Renal cortex interstitium (tissue), 11 donors: Measurements from ENCODE around the gene RAI1. TPM values are rescaled to one million over a fixed set of nuclear protein-coding genes. Genes with fewer than 3 reads are reported as not detected.
"Not testable (repeated sequence)": the region's sequence is repeated elsewhere in the genome, so short reads cannot be mapped to it uniquely, and the experiment has no call there.

Experiments
- DNase-seq, 11 donors: peaks; one replicate each; pipeline ENCODE4 v3.0.0-alpha.2; 2013; ENCODE audit warnings: low read depth in 9 of 11, low spot score in 4 of 11; ENCODE audit errors: extremely low read depth in 1 of 11
- polyA plus RNA-seq, 3 donors: library from polyadenylated mRNA; unstranded; fragments of 120-200 nt; gene quantifications; one replicate each; pipeline ENCODE4 v1.2.1, GENCODE V29; 2013; ENCODE audit not compliant: insufficient read length in 3 of 3

The RAI1 gene
- polyA plus RNA-seq, 3 donors: 20.1 to 41.1 (median 31.1) TPM

DNA sequence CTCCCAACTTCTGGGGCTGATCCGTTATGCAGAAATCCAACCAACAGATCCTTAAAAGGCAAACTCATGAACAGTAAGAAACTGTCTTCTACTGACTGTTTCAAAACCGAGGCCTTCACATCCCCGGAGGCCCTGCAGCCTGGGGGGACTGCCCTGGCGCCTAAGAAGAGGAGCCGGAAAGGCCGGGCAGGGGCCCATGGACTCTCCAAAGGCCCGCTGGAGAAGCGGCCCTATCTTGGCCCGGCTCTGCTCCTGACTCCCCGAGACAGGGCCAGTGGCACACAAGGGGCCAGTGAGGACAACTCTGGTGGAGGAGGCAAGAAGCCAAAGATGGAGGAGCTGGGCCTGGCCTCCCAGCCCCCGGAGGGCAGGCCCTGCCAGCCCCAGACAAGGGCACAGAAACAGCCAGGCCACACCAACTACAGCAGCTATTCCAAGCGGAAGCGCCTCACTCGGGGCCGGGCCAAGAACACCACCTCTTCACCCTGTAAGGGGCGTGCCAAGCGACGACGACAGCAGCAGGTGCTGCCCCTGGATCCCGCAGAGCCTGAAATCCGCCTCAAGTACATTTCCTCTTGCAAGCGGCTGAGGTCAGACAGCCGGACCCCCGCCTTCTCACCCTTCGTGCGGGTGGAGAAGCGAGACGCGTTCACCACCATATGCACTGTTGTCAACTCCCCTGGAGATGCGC lies 116.0 kb downstream of the RAI1 start:
- DNase-seq: no peak

DNA sequence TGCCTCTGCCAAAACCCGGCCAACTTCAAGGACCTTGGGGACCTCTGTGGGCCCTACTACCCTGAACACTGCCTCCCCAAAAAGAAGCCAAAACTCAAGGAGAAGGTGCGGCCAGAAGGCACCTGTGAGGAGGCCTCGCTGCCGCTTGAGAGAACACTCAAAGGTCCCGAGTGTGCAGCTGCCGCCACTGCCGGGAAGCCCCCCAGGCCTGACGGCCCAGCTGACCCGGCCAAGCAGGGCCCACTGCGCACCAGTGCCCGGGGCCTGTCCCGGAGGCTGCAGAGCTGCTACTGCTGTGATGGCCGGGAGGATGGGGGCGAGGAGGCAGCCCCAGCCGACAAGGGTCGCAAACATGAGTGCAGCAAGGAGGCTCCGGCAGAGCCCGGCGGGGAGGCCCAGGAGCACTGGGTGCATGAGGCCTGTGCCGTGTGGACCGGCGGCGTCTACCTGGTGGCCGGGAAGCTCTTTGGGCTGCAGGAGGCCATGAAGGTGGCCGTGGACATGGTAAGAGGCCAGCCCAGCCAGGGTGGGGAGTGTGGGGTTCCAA lies 116.8 kb downstream of the RAI1 start:
- DNase-seq: no peak

DNA sequence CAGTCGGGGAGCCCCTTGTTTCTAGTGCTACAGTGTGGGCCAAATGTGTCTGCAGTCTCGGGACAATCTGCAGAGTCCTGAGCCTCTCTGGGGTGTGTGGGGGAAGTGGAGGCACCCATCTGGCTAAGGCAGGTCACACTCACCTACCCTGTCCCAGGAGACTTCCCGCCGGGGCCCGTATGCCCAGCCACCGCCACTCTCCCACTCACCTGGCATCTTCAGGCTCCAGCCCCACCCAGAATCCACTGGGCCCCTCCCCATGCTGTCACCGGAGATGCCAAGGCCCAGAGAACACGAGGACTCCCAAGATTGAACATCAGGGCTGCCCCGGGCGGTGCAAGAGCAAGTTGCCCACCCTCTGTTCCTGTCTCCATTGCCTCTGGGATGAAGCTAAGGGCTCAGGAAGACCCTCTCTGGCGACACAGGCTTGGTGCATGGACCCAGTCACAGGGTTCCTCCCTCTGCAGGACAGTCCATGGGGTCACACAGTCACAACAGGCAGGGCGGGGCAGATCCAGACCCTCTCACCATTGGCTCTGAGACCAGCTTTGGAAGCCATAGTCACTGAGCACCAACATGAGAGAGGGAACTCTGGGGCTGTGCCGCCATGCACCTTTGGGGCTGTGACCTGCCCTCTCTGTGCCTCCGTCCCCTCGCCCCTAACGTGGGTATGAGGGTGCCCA lies 117.5 kb downstream of the RAI1 start:
- no peak for DNase-seq

DNA sequence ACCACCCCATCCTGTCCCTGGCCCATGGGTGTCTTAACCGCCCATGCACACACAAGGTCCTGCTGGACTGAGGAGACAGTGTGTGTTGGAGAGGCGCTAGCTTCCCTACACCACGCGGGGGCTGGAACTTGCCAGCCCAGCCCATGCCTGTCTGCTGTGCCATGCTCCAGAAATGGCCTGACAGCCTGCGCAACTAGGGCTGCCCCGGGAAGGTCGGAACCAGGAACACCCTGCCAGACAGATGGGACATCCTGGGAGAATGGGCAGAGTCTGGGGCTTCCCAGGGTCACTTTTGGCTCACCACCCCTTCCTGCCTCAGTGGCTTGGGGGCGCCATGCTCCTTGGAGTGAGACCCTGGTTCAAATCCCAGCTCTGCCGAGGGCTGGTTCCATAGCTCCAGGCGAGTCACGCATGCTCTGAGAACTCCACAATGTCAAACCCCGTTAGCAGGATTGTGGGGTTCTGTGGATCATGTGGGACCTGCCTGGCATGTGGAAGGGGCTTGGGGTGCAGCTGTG lies 119.3 kb downstream of the RAI1 start:
- DNase-seq: no peak

DNA sequence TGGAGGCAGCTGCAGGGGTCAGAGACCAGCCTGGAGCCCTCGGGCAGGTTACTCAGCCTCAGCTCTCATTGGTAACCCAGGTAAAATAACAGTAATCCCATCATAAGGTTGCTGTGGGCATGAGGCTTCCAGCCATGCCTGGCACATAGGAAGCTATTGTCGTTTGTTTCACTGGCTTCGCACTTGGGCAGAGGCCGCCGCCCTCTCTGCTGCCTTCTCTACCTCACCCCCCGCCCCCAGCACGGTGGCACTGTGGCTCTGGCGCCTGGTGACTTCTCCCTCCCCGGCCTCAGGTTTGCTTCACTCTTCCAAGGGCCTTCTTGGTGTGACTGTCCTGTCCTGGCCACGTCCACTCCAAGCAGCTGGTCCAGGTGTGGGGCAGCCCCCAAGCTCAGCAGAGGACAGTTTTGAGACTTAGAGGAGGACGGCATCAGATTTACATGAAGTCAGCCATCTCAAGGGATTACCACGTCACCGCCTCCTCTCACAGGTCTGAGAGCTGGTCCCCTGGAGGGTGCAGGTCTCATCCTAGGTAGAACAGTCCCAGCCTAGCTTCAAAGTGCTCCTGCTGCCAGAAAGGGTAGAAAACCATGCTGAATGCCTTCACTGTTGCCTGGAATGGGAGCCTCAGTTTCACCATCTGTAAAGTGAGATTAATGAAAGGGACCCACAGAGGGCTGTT lies 120.7 kb downstream of the RAI1 start:
- DNase-seq: no peak

DNA sequence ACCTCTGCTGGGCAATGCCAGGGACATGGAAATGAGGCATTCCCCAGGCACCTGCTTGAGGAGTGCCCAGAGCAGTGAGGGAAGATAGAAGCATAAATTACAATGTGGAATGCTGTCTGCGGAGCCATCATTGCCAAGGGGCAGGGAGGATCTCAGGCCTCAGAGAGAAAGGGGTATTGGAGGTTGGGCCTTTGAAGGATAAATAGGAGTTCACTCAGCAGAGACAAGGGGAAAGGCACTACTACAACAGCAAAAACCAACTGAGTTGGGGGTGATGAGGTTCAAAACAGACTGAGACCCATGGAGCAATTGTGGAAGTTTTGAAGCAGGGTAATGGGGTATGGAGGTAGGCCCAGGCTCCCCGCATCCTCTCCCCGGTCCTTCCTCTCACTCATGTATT lies 122.7 kb downstream of the RAI1 start:
- no peak for DNase-seq

DNA sequence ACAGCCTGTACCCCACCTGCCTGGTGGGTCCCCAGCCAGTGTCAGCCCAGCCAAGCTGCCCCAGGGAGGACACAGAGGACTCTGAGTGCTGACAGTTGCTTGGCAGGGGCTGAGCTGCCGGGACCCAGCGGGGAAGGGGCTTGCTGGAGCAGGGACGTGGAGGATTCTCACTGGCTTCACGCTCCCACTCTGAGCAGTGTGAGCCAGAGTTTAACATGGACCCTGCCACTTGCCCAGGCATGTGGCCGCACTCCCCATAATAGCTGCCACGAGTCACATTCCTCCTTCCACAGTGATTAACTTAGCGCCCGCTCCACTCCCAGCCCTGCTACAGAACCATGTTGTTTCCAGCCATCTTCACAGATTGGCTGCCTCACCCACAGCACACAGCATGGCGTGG lies 124.3 kb downstream of the RAI1 start:
- no peak for DNase-seq

DNA sequence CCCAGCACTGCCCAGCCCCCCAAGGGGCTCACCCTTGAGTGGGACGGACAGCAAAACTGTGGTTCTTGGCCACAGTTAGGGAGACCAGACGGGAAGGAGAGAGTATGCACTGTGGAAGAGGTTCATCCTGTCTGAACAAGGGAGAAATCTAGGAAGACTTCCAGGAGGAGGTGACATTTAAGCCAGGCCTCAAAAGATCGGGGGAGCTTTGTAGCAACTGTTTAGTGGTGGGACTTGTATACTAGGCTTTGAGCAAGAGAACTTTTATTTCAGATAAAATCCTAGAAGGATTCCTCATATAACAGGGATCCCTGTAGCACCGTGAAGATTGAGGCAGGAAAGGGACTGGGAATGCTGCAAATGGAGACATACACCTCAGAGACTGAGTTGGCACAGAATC lies 124.8 kb downstream of the RAI1 start:
- DNase-seq: no peak

DNA sequence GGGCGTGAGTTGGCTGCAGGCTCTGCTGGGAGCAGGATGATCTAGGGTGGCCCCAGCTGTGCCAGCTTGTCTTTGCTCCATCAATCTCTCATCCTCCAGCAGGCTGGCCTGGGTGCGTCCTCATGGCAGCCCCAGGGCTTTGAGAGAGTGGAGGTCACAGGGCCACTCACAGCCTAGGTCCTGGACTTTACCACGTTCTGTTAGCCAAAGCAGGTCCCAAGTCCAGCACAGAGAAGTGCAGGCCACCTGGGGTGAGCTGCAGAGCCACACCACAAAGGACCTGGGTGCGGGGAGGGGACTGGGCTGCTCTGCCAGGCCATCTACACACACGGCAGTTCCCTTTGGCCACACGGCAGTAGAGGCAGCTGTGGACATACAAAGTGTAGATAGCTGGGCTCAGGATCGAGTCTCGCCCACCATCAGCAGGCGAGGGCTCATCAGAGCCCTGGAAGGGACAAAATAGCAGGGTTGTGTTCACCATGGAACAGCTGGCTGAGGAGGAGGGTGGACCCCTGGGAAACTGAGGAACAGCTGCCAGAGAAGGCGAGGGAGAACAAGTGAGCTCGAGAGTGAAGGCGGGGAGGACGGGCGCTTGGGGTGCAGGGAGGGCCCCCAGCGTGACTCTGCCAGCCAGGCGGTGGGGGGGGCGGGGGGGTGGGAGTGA lies 125.5 kb downstream of the RAI1 start:
- DNase-seq: no peak

DNA sequence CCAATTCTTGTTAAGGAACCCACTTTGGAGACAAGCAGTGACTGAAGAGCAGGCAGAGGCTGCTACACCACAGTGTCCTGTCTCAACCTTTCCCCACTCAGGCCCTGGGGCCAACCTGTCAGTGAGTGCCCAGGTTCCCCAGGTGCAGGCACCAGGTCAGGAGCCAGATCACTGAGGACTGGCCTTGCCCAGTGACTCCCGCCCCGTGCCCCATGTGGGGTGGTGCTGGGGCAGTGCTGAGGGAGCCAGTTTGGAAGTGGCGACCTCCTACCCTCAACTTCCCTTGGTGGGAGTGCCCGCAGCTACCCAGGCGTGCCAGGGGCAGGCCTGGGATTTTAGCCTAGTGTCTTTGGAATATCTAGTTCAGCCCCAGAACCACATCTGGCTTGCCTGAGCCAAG lies 126.2 kb downstream of the RAI1 start:
- DNase-seq: no peak

DNA sequence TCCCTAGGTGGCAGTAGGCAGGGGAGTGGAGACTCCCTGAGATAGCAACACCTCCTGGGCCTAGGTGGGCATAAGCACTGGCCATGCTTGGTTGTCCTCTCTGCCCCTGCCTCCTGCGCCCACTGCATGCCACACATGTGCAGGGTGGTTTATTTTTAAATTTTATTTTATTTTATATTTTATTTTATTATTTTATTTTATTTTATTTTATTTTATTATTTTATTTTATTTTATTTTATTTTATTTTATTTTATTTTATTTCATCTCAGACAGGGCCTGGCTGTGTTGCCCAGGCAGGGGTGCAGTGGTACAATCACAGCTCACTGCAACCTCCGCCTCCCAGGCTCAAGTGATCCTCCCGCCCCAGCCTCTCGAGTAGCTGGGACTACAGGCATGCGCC lies 126.9 kb downstream of the RAI1 start:
- DNase-seq: not testable (repeated sequence)

DNA sequence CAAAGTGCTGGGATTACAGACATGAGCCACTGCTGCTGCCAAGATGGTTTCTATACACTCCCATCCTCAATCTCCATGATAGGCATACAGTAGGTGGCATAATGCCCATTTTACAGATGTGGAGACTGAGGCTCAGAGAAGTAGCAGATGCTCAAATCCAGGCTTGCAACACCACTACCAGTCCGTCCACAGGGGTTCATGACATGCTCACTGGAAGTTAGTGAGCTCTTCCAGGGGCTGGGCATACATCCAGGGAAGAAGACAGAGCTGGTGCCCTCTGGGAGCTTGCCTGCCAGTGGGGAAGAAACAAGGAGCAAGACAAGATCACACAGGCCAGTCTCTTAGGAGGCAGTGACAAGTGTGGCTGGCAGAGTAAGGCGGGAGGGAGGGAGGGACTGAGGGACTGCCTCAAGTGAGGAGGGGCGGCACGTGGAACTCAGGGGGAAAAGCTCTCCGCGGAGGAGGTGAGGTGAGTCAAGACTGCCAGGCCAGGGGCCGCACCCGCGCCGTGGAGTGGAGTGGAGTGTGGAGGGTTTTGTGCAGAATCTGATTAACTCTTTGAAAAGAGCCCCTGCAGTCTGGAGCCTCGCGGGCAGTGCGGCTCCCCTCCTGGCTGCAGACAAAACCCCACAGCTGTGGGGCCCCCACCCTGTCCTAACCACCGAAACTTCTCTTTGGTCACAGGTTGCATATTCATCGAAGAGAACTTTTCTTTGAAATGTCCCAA lies 127.6 kb downstream of the RAI1 start:
- no peak for DNase-seq

DNA sequence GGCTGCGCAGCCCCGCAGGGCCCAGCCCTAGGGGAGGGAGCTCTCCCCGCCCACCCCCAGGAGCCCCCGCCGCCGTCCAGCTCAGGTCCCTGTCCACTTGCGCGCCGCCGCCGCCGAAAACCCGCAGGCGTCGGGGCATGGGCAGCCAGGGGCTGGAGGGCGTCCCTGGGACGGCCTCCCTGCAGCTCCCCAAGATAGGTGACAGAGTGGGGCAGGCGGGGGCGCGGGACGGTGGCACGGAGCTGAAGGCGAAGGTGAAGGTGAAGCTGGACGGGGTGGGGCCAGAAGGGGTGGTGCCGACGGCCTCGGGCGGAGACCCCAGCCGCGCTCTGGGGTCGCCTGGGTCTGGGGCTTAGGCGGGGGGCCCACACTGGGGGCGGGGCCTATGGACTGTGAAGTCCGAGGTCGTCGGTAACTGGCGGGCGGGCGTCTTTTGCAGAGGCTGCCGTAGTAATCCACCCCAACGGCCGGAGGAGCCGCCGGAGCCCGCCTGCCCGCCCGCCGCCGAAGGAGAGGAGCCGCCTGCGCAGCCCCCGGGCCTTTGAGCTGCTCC lies 128.3 kb downstream of the RAI1 start:
- no peak for DNase-seq

DNA sequence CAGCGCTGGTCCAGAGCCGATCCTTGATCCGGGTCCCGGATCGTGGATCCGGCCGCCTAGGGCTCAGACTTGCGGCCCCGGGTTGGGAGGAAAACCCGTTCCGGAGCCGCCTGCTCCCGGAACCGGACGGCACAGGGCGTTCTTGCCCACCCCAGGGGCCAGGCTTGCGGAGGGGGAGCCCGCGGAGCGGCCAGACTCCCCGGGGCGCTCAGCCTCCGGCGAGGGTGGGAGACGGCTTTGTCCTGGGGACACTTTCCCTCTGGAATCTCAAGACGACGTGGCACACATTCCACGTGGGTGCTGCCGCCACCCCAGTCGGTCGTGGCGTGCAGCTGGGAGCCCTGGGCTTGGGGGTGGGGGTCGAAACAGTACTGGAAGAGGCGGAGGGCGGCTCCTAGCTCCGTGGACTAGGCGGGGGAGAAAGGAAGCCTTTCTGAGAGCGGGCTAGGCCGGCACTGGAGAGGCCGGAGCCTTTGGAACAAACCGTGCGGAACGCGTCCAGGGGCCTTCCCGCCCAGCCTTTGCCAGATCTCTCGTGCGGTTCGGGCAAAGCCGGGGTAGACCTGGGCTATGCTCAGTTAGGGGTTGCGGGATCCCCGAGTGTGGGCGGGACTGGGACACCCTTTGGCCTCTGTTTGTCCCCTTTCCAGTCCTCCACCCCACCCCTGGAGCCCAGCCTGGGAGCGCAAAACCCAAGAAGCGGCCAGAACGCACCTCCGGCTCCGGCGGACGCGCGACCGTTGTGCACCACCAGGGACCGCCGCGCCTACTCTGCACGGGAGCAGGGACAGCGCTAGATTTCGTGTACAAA lies 129.0 kb downstream of the RAI1 start:
- peak in 6 of 11 donors; percentile 63 to 74 (median 68) for DNase-seq

DNA sequence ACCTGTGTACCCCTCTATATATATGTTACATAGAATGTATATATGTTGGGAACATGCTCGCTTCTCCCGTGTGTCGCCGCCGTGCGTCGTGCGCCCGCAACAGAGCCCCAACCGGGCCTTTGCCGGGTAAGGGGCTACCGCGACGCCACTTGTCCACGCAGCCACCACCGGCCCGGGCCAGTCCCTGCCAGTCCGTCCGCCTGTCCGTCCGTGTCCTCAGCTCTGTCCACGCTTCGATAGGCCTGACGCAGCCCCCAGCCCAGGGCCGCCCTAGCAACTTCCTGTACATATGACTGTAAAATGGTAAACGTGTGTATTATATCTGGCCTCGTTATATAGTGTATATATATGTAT lies 129.6 kb downstream of the RAI1 start:
- no peak for DNase-seq

DNA sequence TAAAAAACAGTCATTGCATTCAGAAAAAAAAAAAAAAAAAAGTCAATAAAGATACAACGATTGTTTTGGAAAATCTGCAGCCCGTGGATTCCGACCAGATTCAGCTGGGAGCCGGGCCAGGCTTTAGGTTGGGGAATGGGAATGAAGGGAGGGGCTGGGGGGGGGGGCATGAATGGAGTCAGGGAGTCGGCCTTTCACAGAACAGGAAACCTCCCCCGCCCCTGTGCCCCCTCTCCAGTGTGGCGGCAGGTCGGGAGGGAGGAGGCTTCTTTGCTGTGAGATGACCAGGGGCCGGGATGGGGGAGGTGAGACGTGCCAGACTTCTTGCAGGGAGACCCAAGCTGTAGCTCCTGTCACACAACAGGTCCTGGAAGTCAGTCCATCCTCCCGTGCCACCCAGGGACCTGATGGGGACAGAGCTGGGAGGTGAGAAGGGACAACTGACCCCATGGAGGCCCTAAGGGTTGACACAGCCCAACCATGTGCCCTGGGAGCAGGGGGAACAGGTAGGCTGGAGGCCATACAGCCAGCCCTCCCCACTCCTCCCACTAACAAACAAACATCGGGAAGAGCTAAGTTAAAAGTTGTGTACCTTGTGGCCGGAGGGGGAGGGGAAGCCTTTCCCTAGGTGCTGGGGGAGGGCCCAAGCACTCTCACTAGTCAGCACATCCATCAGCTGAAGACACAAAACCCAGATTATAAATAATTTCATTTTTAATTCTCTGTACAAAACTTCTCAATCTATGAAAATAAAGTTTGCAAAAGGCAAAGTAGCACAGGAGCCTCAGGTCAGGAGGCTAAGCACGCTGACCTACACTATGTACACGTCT lies 130.3 kb downstream of the RAI1 start:
- peak in 3 of 11 donors; percentile 55 to 59 (median 55) for DNase-seq
